Measurements from ENCODE around the gene ZBTB39. TPM values are rescaled to one million over a fixed set of nuclear protein-coding genes. Genes with fewer than 3 reads are reported as not detected.
"Not testable (repeated sequence)": the region's sequence is repeated elsewhere in the genome, so short reads cannot be mapped to it uniquely, and the experiment has no call there.

The ZBTB39 gene
- total RNA-seq, 2 donors from 2014 or later: 3.0 to 5.9 TPM

- no peak for DNase-seq (ENCODE audit: low spot score)
- Histone ChIP-seq H3K27ac (no peak overlapping the region), H3K36me3 (no peaks in the 10 kb centered on the region), H3K4me3 (no peak overlapping the region), H3K27me3 (no peaks in the 10 kb centered on the region), H3K9me3 (no peaks in the 10 kb centered on the region), H3K4me1 (peaks cover 0 to 32% of the 10 kb centered on the region in 2 donors)
- no peak for TF ChIP-seq CTCF (IDR thresholded peaks at IDR 0.05)
Observed at GRCh38 chr12:56987011-56987410, 19.3 kb downstream of the ZBTB39 start.

- not testable (repeated sequence) for DNase-seq (ENCODE audit: low spot score); H3K36me3 ChIP-seq; H3K27ac ChIP-seq; H3K27me3 ChIP-seq; H3K4me3 ChIP-seq; H3K9me3 ChIP-seq
- peaks cover 0 to 22% of the 10 kb centered on the region in 2 donors for H3K4me1 ChIP-seq
Observed at GRCh38 chr12:56985714-56986113, 20.6 kb downstream of the ZBTB39 start.

DNA sequence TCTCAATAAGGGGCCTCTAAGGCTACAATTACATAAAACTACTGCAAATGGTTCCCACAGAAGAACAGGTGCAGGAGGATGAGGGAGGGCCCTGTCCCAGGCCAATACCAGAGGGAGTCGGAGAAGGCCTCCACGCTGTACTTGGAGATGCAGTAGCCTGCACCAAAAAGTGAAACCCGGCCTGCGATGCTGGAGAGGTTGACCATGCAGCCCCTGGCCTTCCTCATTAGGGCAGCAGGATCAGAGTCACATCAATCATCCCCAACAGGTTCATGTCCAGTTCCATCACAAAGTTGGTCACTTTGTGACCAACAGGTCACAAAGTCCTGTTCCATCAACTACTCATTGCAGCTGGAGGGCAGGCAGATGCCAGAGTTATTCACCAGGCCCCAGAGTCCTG is 23.0 kb downstream of the ZBTB39 start:
- no peak overlapping the region for H3K27ac ChIP-seq
- no peak for TF ChIP-seq CTCF (IDR thresholded peaks at IDR 0.05)
- peaks cover 0 to 13% of the 10 kb centered on the region in 2 donors for H3K4me1 ChIP-seq
- H3K27me3 ChIP-seq: no peaks in the 10 kb centered on the region
- no peak overlapping the region for H3K4me3 ChIP-seq
- H3K9me3 ChIP-seq: no peaks in the 10 kb centered on the region
- DNase-seq (ENCODE audit: low spot score): no peak
- H3K36me3 ChIP-seq: no peaks in the 10 kb centered on the region

- not testable (repeated sequence) for H3K27me3 ChIP-seq; H3K4me3 ChIP-seq; H3K9me3 ChIP-seq; DNase-seq (ENCODE audit: low spot score); H3K27ac ChIP-seq; H3K4me1 ChIP-seq; H3K36me3 ChIP-seq
Observed at GRCh38 chr12:56982578-56983236, 23.6 kb downstream of the ZBTB39 start.

DNA sequence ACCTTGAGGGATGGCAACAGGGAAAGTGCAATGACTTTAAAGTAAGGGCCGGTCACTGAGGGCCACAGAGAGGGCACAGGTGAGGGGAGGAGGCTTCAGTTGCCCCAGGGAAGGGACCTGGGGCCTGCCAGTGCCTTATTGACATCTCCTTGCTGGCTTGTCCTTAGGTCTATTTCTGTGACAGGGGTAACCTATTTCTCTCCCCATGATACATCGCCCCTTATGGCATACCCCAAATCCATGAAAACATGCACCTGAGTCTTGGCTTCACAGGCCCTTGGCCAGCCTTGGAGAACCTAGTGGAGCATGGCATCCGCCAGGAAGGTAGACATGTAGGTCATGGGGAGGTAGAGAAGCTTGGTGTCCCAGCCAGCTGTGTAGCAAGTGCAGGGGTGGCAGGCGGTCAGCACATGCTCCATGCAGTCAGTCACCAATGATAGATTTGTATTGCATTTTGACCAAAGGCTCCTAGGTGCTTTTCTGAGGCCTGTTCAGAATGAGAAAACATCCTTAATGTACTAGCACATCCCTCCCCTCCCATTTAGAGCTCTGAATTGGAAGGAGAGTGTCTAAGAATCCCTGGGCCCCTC is 25.3 kb downstream of the ZBTB39 start:
- H3K4me1 ChIP-seq: no peaks in the 10 kb centered on the region
- DNase-seq (ENCODE audit: low spot score): no peak
- TF ChIP-seq CTCF (IDR thresholded peaks at IDR 0.05): no peak

DNA sequence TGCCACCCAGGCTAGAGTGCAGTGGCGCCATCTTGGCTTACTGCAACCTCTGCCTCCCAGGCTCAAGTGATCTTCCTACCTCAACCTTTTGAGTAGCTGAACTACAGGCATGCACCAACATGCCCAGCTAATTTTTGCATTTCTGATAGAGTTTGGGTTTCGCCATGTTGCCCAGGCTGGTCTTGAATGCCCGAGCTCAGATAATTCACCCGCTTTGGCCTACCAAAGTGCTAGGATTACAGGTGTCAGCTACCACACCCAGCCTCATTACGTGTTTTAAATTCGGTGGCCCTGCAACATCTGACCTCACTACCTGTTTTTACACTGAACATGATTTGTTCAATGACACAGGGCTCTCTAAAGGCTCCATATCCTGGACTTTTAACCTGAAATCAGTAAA is 26.1 kb downstream of the ZBTB39 start:
- Histone ChIP-seq H3K36me3 (no peaks in the 10 kb centered on the region), H3K27ac (no peak overlapping the region), H3K4me1 (no peaks in the 10 kb centered on the region), H3K4me3 (no peak overlapping the region), H3K9me3 (no peaks in the 10 kb centered on the region), H3K27me3 (no peaks in the 10 kb centered on the region)
- no peak for DNase-seq (ENCODE audit: low spot score)
- no peak for TF ChIP-seq CTCF (IDR thresholded peaks at IDR 0.05)

More for the DNA sequence above, 25.3 kb downstream of the ZBTB39 start:
- Histone ChIP-seq H3K27me3 (no peaks in the 10 kb centered on the region), H3K9me3 (no peaks in the 10 kb centered on the region), H3K4me3 (no peak overlapping the region), H3K27ac (no peak overlapping the region), H3K36me3 (no peaks in the 10 kb centered on the region)

GRCh38 chr12:56979628-56980027 is 26.7 kb downstream of the ZBTB39 start:
- Histone ChIP-seq H3K4me3 (no peak overlapping the region), H3K36me3 (no peaks in the 10 kb centered on the region), H3K27ac (no peak overlapping the region), H3K27me3 (no peaks in the 10 kb centered on the region), H3K4me1 (no peaks in the 10 kb centered on the region), H3K9me3 (no peaks in the 10 kb centered on the region)
- TF ChIP-seq CTCF (IDR thresholded peaks at IDR 0.05): no peak
- DNase-seq (ENCODE audit: low spot score): no peak
